GM12878 (cell line): ENCODE measurements around the gene PPP1R14B. TPM values are rescaled to one million over a fixed set of nuclear protein-coding genes. Genes with fewer than 3 reads are reported as not detected.

ENCODE experiments used
- ATAC-seq: fragments of 200-7000 bp; cut with Tn5 transposase; 3 replicates; pipeline ENCODE4 v1.9.1; 2020; ENCODE audit warnings: mild to moderate bottlenecking, moderate library complexity
- BruUV-seq: library from RNA; stranded (reverse); fragments of 400-500 nt; replicated peaks from 2 replicates; lab custom pipeline; 2021; lab: Mats Ljungman, UMichigan
- CTCF ChIA-PET: fragments of 300-600 bp; sonication (Branson Sonifier 250); formaldehyde crosslinking; extraction: SDS; loops from one replicate; lab custom pipeline; 2021; ENCODE audit warnings: inconsistent platforms; lab: Yijun Ruan, JAX
- POLR2A ChIA-PET: fragments of 350-600 bp; formaldehyde crosslinking; extraction: SDS; loops from one replicate; lab custom pipeline; 2021; ENCODE audit warnings: inconsistent platforms; lab: Charles Lee
- RAD21 ChIA-PET: fragments of 300-600 bp; sonication (Branson Sonifier 250); formaldehyde crosslinking; loops from one replicate; lab custom pipeline; 2023; ENCODE audit warnings: antibody characterized with exemption; ENCODE audit not compliant: unreplicated experiment; lab: Charles Lee
- SMC1A ChIA-PET: fragments of 300-600 bp; sonication (Branson Sonifier 250); formaldehyde crosslinking; loops from one replicate; lab custom pipeline; 2023; ENCODE audit not compliant: unreplicated experiment, uncharacterized antibody; lab: Charles Lee
- DNase-seq: peaks from one replicate; pipeline ENCODE4 v3.0.0-alpha.2; 2011; ENCODE audit warnings: low read depth, low spot score
- FAIRE-seq: peaks from 3 replicates; lab custom pipeline; 2011; peaks lifted over from hg19 to GRCh38; lab: Jason Lieb, UNC
- H2AFZ ChIP-seq: 2 replicates; pipeline ENCODE4 v1.6.0; 2011; ENCODE audit warnings: low read depth, low read length, control low read depth; ENCODE audit not compliant: control insufficient read depth
- H3K27ac ChIP-seq: 2 replicates; pipeline ENCODE4 v1.5.1; 2011; ENCODE audit warnings: control low read depth; ENCODE audit not compliant: control insufficient read depth, insufficient read depth
- H3K27me3 ChIP-seq, 2 experiments: replicated peaks in 1 of 2; 2 replicates each; pipeline versions ENCODE4 v1.6.0 to v1.6.1; 2011; ENCODE audit warnings: low read length in 1 of 2; ENCODE audit not compliant: control insufficient read depth in 2 of 2, insufficient read depth in 2 of 2
- H3K36me3 ChIP-seq, 2 experiments: 2 replicates each; pipeline ENCODE4 v1.5.1; 2011; ENCODE audit warnings: low read length in 1 of 2; ENCODE audit not compliant: control insufficient read depth in 2 of 2, insufficient read depth in 2 of 2
- H3K4me1 ChIP-seq: 2 replicates; pipeline ENCODE4 v1.6.1; 2011; ENCODE audit warnings: mild to moderate bottlenecking, low read length, moderate library complexity, mixed read lengths; ENCODE audit not compliant: control insufficient read depth, insufficient read depth
- H3K4me2 ChIP-seq: 2 replicates; pipeline ENCODE4 v1.6.0; 2011; ENCODE audit warnings: control low read depth; ENCODE audit not compliant: control insufficient read depth, insufficient read depth
- H3K4me3 ChIP-seq: fragments of 200-600 bp; sonication (generic); 2 replicates; pipeline ENCODE4 v1.5.1; 2016
- H3K79me2 ChIP-seq: 2 replicates; pipeline ENCODE4 v1.6.0; 2011; ENCODE audit warnings: low read length; ENCODE audit not compliant: control insufficient read depth, insufficient read depth
- H3K9ac ChIP-seq: 2 replicates; pipeline ENCODE4 v1.8.0; 2011; ENCODE audit warnings: low read length, control low read depth, mixed read lengths; ENCODE audit not compliant: control insufficient read depth, insufficient read depth
- H3K9me3 ChIP-seq: replicated peaks from 3 replicates; pipeline ENCODE4 v1.5.1; 2011; ENCODE audit warnings: mild to moderate bottlenecking, low read length; ENCODE audit not compliant: control insufficient read depth, insufficient read depth
- H4K20me1 ChIP-seq: 2 replicates; pipeline ENCODE4 v1.6.0; 2011; ENCODE audit not compliant: control insufficient read depth, insufficient read depth
- EGR1 ChIP-seq, 2 experiments: IDR thresholded peaks; 1 replicate in 1 of 2; 2 replicates in 1 of 2; pipeline ENCODE4 v1.6.1; 2011 to 2012; ENCODE audit warnings: low read depth in 2 of 2, low read length in 2 of 2, borderline replicate concordance in 1 of 2, mild to moderate bottlenecking in 1 of 2, moderate library complexity in 1 of 2
- MLLT1 ChIP-seq: fragments of 450-650 bp; IDR thresholded peaks from 2 replicates; pipeline ENCODE4 v1.6.1; 2016; ENCODE audit warnings: mild to moderate bottlenecking
- MYB ChIP-seq: fragments of 150-350 bp; IDR thresholded peaks from 2 replicates; pipeline ENCODE4 v1.6.1; 2014; ENCODE audit warnings: mild to moderate bottlenecking, low read depth, low read length, borderline replicate concordance
- POLR2AphosphoS5 ChIP-seq: IDR thresholded peaks from 2 replicates; pipeline ENCODE4 v1.6.1; 2011; ENCODE audit warnings: mild to moderate bottlenecking, low read length, inconsistent platforms
- RELB ChIP-seq: fragments of 450-650 bp; IDR thresholded peaks from 2 replicates; pipeline ENCODE4 v1.6.1; 2017; ENCODE audit warnings: low read depth, mild to moderate bottlenecking, moderate library complexity
- REST ChIP-seq: IDR thresholded peaks from 2 replicates; pipeline ENCODE4 v1.6.1; 2012; ENCODE audit warnings: mild to moderate bottlenecking, low read depth, low read length
- WRNIP1 ChIP-seq: IDR thresholded peaks from 2 replicates; pipeline ENCODE4 v1.6.1; 2011; ENCODE audit warnings: low read depth, low read length, improper control_type of control experiment, borderline replicate concordance
- ZBTB40 ChIP-seq: fragments of 450-650 bp; IDR thresholded peaks from 2 replicates; pipeline ENCODE4 v1.6.1; 2016; ENCODE audit warnings: mild to moderate bottlenecking, moderate library complexity, borderline replicate concordance
- WGBS: methylation state at CpG from one replicate; pipeline ENCODE4 v1.1.6; 2016; ENCODE audit warnings: low lambda C conversion rate; ENCODE audit not compliant: insufficient replicate concordance, insufficient coverage; ENCODE audit errors: missing lambda C conversion rate; 5-methylcytosine and 5-hydroxymethylcytosine counted together
- in situ Hi-C: fragments of 300-500 bp; cut with MboI; formaldehyde crosslinking; loops from 9 replicates; pipeline ENCODE4 v1.14.3; 2018; ENCODE audit warnings: mixed read lengths
- intact Hi-C: fragments of 100-400 bp; cut with micrococcal nuclease; formaldehyde crosslinking; loops from one replicate; pipeline ENCODE4 v1.14.2; 2022; ENCODE audit not compliant: unreplicated experiment
- polyA plus RNA-seq, 11 experiments: library from polyadenylated mRNA; depleted of rRNA in 4 of 11; unstranded in 6 of 11; stranded (reverse) in 5 of 11; fragments of >200 nt; fragmentation: Nextera tagmentation in 4 of 11; fragmentation: Illumina TruSeq in 1 of 11; extraction: Ambion mirVana in 4 of 11; extraction: Trizol in 1 of 11; gene quantifications; 1 replicate in 1 of 11; 2 replicates in 10 of 11; pipeline versions ENCODE4 v1.2.1 to v1.2.3, GENCODE V29; 2011 to 2016; ENCODE audit warnings: inconsistent platforms in 2 of 11, missing spikeins in 2 of 11, low read depth in 1 of 11
- total RNA-seq, 4 experiments: library from RNA; depleted of rRNA in 3 of 4; stranded (reverse); fragments of >200 nt in 3 of 4; fragmentation: Illumina TruSeq in 1 of 4; extraction: Trizol in 1 of 4; gene quantifications; 2 replicates each; pipeline versions ENCODE4 v1.2.1 to v1.2.3, GENCODE V29; 2013 to 2021

The PPP1R14B gene
- total and polyA plus RNA-seq, 10 of the 15 experiments (the other 5 are each of a cell fraction or from before 2014, with no cell fraction given) = 8.4 to 283 (median 124) TPM

GRCh38 chr11:64225608-64226506, 20.9 kb downstream of the PPP1R14B start, which contains the start of the genes NUDT22 and TRPT1:
Gene NUDT22, plus strand, starts transcription at chr11:64226274. Its CDS starts 379 bp downstream, at chr11:64226653.
Gene TRPT1, minus strand, starts transcription at chr11:64226186. Its CDS starts 326 bp downstream, at chr11:64225860.
- in situ Hi-C loops (loop anchor here (25.0 kb wide), 1 partner anchor 1636 kb away; the partner anchor contains the start of genes CFL1, EFEMP2 and MUS81), intact Hi-C loops (no loop called here)
- H3K27me3 ChIP-seq = no peaks in the 10 kb centered on the region
- H3K4me3 ChIP-seq = peak within 1 kb of the TSS; percentile 90
- CTCF ChIA-PET = interaction anchor here (0.5 to 5.0 kb wide), 11 partner anchors 11 to 105 kb away, joined by 3 to 59 read pairs (median 4); partner anchors contain the start of genes FERMT3 and FKBP2
- peaks cover 18% of the 10 kb centered on the region for H3K4me1 ChIP-seq
- TSS peak; percentile 82 for BruUV-seq
- under 1% methylated on average over 53 of the region's 54 CpGs for WGBS
- peak within 1 kb of the TSS; percentile 96 for H3K27ac ChIP-seq
- no peaks in the 10 kb centered on the region for H4K20me1 ChIP-seq
- SMC1A ChIA-PET = interaction anchor here (0.8 to 5.4 kb wide), 7 partner anchors 13 to 76 kb away, joined by 3 to 56 read pairs (median 4); partner anchors contain the start of genes FERMT3 and FKBP2
- ATAC-seq = peak; percentile 80
- POLR2A ChIA-PET = interaction anchor here (0.5 to 9.7 kb wide), 19 partner anchors 8 to 414 kb away, joined by 3 to 85 read pairs (median 5); partner anchors contain the start of genes FERMT3, FKBP2, PPP1R14B and PRDX5
- peak within 1 kb of the TSS; percentile 98 for H3K4me2 ChIP-seq
- no peak for DNase-seq
- RAD21 ChIA-PET = interaction anchor here (0.8 to 3.3 kb wide), 10 partner anchors 9 to 109 kb away, joined by 3 to 34 read pairs (median 4); partner anchors contain the start of genes BAD, FERMT3, FKBP2 and PRDX5
- FAIRE-seq = peak; percentile 61
- peaks cover 36% of the 10 kb centered on the region for H3K79me2 ChIP-seq
- H2AFZ ChIP-seq = peak within 1 kb of the TSS; percentile 79
- no peaks in the 10 kb centered on the region for H3K9me3 ChIP-seq
- H3K36me3 ChIP-seq = peaks cover 9 to 11% of the 10 kb centered on the region in 2 experiments
- peak within 1 kb of the TSS; percentile 98 for H3K9ac ChIP-seq
- TF ChIP-seq EGR1 (IDR thresholded peaks at IDR 0.05; ENCODE audit: borderline replicate concordance in 1 of 2, low read depth in 2 of 2, low read length in 2 of 2) (no peak), MYB (no peak), RELB (0 out of 2 replicates have a peak, but pooled peaks have one; percentile 25), ZBTB40 (peak; percentile 73; the same call in 1 of the 2 replicates), MLLT1 (0 out of 2 replicates have a peak, but pooled peaks have one; percentile 21), POLR2AphosphoS5 (peak; percentile 74), REST (no peak), WRNIP1 (no peak)
